Gastrocnemius medialis (tissue), 4 donors: Measurements from ENCODE around the gene FBLN2.

Source experiments
- POLR2A ChIP-seq, 2 donors: fragments of 450-650 bp; IDR thresholded peaks; one replicate each; pipeline ENCODE4 v1.6.1; 2017; ENCODE audit warnings: antibody characterized with exemption in 2 of 2, mild to moderate bottlenecking in 2 of 2, moderate library complexity in 2 of 2
- TF ChIP-seq, protein P1 (sequence below), 5 experiments: fragments of 450-650 bp in 3 of 5; fragments of 200-600 bp in 2 of 5; sonication (generic) in 2 of 5; IDR thresholded peaks in 4 of 5; conservative IDR thresholded peaks in 1 of 5; 1 replicate in 4 of 5; 2 replicates in 1 of 5; pipeline ENCODE4 v1.5.1; 2016 to 2019; ENCODE audit warnings: antibody characterized with exemption in 5 of 5, mild to moderate bottlenecking in 3 of 5, moderate library complexity in 3 of 5

DNA sequence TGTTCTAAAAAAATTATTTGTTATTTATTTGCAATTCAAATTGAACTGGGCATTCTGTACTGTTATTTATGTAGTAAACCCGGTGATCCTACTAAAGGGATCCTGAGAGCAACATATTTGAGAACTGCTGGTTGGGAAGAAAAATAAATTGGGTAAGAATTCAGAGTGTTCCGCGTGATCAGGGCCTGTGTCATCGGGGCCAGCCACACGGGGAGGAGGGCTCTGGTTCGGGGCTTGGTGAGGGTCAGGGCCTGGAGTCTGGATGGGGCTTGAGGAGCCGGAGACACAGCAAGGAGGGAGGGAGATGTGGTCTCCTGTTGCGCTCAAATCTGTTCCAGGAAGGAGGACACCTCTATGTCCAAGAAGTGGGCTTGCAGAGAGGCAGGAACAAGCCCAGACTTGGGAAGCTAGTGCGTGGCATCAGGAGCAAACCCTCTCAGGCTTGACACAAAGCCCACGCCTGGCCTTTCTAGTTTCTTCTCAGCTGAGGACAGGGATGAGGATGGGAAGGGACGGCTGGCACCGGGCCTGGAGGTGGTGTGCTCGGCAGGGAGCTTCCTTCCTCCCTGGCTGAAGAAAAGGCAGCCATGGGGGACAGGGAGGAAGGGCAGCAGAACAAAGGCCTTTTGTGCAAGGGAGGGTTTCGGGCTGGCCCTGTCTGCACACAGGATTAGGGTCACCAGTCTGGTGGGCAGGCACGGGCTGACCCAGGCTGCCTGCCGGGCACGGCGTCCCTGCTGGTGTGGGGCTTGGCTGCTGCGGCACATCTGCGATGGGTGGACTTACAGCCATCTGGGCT is 22.9 kb upstream of the FBLN2 start:
- TF ChIP-seq, protein P1, sequence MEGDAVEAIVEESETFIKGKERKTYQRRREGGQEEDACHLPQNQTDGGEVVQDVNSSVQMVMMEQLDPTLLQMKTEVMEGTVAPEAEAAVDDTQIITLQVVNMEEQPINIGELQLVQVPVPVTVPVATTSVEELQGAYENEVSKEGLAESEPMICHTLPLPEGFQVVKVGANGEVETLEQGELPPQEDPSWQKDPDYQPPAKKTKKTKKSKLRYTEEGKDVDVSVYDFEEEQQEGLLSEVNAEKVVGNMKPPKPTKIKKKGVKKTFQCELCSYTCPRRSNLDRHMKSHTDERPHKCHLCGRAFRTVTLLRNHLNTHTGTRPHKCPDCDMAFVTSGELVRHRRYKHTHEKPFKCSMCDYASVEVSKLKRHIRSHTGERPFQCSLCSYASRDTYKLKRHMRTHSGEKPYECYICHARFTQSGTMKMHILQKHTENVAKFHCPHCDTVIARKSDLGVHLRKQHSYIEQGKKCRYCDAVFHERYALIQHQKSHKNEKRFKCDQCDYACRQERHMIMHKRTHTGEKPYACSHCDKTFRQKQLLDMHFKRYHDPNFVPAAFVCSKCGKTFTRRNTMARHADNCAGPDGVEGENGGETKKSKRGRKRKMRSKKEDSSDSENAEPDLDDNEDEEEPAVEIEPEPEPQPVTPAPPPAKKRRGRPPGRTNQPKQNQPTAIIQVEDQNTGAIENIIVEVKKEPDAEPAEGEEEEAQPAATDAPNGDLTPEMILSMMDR (IDR thresholded peaks at IDR 0.05 in 4 of 5, conservative IDR thresholded peaks at IDR 0.05 in 1 of 5): no peak
- TF ChIP-seq POLR2A (IDR thresholded peaks at IDR 0.05): no peak
